CD4-positive, alpha-beta T cell treated with Interleukin-4 for 4 hours (primary cell): ENCODE data around the gene METTL25B.

ENCODE experiments used
- DNase-seq: peaks from one replicate; pipeline ENCODE4 v3.0.0-alpha.2; 2020

METTL25B gene

DNA sequence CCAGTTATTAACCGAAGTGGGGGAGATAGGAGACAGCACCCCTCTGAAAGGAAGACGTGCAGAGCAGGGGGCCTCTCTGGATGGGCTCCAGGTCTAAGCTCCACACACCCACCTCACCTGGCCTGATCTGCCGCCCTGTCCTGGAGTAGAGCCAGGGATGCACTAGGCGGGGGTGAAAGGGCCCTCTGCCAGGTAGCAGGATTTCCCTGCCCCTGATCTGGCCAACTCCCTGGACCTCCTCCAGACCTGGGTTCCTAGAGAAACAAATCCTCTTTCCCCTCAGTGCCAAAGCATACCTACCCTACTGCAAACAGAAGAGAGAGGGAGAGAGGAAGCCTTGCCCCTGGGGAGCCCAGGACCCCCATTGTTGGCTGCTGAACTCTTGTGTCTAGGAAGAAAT, 24.9 kb upstream of the METTL25B start:
- DNase-seq = no peak

GRCh38 chr1:156703741-156704140, 24.5 kb upstream of the METTL25B start:
- no peak for DNase-seq

GRCh38 chr1:156704166-156704711, 24.0 kb upstream of the METTL25B start:
- no peak for DNase-seq

DNA sequence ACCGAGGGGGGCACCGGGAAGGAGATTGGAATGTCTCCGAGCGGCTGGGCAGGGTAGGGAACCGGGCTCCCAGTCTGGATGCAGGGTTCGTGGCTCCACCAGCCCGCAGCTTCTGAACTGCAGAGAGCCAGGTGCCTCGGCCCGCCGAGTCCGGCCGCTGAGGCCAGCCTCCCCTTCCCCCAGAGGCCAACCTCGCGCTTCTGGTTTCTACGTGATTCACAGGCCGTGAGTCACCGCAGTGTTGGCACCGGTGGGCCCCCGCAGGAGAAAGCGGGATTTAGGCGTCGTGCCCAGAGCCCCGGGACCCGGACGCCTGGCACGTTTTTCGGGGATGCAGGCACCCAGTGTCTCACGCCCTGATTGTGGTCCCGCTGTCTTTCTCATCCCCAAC, 23.3 kb upstream of the METTL25B start:
- no peak for DNase-seq

DNA sequence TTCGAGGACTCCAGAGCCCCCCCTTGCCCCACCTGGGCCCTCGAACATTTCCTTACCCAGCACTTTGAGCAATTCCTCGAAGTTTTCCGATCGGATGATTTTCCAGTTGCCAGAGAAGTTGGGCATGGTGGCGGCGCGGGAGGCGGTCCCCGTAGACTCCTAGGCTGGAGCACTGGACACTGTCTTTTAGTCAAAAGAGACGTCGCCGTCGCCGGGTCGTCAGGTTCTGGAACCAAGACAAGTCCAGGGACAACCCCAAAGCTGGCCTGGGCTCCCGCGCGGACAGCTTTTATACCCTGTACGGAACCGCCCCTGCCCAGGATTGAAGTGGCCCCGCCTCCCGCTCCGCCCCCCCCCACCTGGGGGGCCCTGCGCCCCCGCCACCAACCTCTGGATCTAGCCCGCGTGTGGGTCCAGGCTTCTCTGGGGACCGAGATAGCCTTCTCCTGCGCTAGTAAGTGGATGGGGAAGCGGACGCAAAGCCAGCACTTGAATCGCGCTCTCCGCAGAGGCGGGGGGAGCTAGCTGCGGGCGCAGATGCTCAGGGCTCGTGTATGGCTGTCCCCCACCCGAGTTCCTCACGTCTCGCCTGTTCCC, 22.9 kb upstream of the METTL25B start, which contains the start of gene CRABP2:
Gene CRABP2, minus strand, starts transcription at position 263 of the 597 bp plus-strand sequence. Its CDS starts 137 bp downstream, at position 126.
- no peak for DNase-seq

GRCh38 chr1:156705918-156706656, 22.2 kb upstream of the METTL25B start:
- no peak for DNase-seq

GRCh38 chr1:156706657-156707416, 21.4 kb upstream of the METTL25B start:
- no peak for DNase-seq

DNA sequence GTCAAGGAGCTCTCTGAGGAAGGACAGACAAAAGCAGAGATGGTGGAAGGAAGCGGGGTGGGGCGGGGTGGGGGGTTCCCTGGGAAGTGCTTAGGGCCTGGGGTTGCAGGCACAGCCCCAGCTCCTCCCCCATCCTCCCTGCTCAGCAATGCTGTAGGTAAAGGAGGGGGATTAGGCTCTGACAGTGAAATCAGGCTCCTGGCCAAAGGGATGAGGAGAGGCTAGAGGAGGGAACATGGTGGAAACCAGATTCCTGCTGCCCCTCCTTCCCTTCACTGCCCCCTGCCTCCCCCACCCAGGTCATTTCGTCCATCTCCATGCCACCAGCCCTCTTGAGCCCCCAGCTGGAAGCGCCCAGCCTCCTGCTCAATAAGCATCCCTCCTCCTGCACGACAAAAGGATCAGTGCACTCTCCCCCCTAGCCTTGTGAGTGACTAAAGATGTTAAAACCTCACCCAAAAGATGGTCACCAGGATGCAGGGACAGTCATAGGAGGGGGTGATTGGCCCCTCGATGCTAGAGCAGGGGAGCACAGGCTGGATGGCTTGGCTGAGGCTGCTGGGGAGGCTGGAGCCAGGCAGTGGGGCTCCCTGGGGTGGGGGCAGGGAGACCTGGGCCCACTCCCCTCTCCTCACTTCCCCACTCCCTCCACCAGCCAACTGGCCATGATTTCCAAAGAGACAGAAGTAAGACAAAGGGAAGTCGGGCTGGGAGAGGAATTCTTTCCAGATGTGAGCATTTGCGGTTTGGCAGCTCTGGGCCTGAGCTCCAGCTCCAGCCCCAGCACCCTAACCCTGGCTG, 20.7 kb upstream of the METTL25B start:
- DNase-seq = no peak

DNA sequence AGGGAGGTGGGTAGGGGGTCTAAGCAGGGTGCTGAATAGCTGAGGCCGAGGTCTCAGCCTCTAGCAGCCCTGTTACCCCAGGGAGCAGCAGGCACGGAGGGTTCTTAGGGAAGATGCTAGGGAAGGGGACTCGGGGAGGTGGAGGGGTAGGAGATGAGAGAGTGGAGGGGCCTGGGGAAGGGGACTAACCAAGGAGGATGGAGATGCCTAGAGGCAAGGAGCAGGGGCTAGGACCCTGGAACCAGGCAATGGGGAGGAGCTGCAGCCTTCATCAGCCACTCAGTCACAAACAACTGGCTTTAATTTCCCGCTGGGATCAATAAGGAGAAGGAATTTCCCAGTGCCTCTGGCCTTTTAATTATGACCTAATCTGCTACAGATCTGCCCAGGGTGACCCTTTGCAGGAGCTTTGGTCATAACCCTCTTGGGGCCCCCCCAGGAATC, 20.0 kb upstream of the METTL25B start:
- no peak for DNase-seq

DNA sequence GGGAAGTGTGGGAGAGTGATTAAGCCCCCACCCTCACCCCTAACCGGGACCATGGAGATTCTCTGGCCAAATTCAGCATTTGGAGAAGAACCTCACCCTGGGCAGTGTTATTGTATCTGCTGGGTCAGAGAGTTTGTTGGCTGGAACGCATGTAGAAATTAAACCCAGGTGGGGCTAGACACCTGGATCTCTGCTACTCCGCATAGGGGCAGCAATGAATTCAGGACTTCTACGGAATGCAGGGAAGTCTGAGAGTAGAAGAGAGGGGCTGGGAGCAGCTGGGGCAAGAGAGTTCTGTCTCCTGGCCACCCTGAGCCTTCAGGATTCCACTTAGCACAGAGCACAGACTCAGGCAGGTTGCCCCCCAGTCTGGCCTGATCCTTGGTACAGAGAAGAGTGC, 19.2 kb upstream of the METTL25B start:
- no peak for DNase-seq

GRCh38 chr1:156709757-156710489, 18.3 kb upstream of the METTL25B start:
- DNase-seq = no peak

DNA sequence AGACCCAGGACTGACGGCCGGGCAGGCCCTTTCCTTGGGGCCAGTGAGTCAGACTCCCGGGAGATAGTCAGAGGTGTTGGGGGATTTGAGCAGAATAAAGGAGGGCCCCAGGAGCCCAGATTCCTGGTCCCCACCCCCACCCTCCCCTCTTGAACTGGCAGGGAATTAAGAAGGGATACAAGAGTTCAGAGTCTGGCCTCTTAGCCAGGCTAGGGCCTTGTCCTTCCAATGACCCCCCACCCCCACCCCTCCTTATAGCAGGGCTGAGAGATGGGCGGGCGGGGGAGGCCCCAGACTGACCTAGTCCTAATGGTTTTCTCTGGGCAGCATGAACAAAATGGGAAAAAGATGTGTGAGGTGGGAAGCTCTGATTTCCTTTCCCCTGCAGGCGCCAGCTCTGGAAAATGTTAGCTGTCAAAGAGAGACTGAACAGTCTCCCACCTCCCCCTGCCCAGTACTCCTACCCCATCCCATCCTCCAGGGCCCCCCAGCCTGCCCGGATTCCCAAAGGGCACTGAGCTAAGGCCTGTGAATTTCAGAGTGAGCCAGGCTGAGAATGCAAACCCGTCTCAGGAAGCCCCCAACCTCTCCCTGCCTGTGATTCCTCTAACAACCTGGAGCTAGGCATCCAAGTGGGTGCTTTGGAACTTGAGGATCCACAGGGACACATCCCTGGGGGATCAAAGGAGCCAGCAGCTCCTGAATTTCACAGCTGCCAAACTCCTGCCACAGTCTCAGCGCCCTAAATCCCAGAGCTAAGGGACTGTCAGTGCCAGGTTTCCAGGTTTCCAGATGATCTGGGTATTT, 17.1 kb upstream of the METTL25B start:
- no peak for DNase-seq

GRCh38 chr1:156712626-156713025, 15.6 kb upstream of the METTL25B start:
- DNase-seq = no peak

DNA sequence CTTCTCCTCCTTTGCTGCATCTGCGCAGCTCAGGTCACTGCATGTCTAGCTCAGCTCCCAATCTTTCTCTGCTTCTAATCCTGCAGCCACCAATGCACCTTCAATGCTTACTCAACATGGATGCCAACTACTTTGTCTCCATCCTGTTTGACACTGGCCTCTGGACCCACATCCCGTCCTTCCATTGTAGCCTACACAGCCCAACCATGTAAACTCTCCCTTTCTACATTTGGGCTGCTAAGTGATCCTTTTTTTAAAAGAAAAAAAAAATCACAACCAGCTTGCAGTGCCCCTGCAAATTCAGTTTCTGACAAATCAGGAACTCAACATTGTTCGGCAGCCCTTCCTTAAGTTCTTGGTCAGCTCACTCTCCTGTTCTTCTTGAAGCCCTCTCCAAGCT, 13.4 kb upstream of the METTL25B start:
- no peak for DNase-seq

- DNase-seq = no peak
These were observed 10.9 kb upstream of the METTL25B start for GRCh38 chr1:156717351-156717750.

GRCh38 chr1:156721131-156721530, 7.1 kb upstream of the METTL25B start:
- DNase-seq = no peak

DNA sequence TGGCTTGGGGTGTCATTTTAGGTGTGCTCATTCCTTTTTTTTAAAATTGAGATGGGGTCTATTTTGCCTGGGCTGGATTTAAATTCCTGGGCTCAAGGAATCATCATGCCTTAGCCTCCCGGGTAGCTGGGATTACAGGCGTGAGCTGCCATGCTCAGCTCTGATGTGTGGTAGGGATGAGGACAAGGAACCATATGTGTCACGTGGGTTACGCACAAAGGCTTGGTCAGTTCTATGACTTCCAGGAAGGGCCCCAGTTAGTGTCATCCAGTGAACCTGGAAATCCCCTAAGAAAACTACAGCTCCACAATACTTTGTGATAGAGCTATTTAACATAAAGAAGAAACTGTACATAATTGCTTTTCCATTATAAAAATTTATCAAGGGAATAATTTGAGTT, 6.7 kb upstream of the METTL25B start:
- DNase-seq = no peak

DNA sequence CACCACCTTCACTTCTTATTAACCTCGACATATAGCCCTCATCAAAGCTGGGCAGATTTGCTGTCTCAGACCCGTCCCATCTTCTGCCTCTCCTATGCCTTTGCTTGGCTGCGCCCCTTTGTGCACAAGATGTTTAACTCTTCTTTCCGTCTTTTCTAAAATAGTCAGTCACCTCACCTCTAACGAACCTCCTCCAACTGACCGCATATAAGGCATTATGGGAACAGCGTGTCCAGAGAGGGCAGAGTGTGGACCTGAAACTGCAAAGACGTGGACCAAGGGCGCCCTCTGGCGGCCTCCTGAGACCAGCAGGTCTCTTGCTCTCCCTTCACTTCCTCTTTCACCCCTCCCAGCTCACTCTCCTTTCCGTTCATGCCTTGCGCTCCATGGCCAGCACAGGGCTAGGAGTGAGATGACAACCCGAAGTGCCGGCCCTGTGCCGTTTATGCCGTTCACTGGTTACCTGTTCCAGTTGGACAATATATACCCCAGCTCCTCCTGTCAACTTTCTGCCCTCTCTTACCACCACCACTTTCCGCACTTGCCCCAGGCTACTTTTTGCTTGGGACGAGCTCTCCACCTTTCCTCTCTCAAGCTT, 2.5 kb upstream of the METTL25B start:
- peak; percentile 73 for DNase-seq

GRCh38 chr1:156726549-156727226, 1.6 kb upstream of the METTL25B start:
- DNase-seq = peak; percentile 55

- DNase-seq = no peak
These were observed 777 bp upstream of the METTL25B start for GRCh38 chr1:156727492-156727891.
